Thyroid gland (tissue), 4 donors: Measurements from ENCODE around the gene PTPN4.

ENCODE experiments used
- CTCF ChIP-seq, 6 experiments: fragments of 200-600 bp in 3 of 6; fragments of 450-650 bp in 3 of 6; sonication (generic) in 3 of 6; IDR thresholded peaks; one replicate each; pipeline ENCODE4 v1.5.1; 2016 to 2019; ENCODE audit warnings: antibody characterized with exemption in 6 of 6, mild to moderate bottlenecking in 2 of 6, inconsistent platforms in 1 of 6, moderate library complexity in 1 of 6
- POLR2A ChIP-seq, 2 donors: fragments of 450-650 bp; IDR thresholded peaks; one replicate each; pipeline ENCODE4 v1.6.1; 2017; ENCODE audit warnings: antibody characterized with exemption in 2 of 2, mild to moderate bottlenecking in 2 of 2, moderate library complexity in 1 of 2

- no peak for TF ChIP-seq CTCF (IDR thresholded peaks at IDR 0.05)
- TF ChIP-seq POLR2A (IDR thresholded peaks at IDR 0.05): no peak
Measured at GRCh38 chr2:119786295-119786694, 26.6 kb downstream of the PTPN4 start.
